H1 (cell line): Measurements from ENCODE around the gene TMEM115. TPM values are rescaled to one million over a fixed set of nuclear protein-coding genes. Genes with fewer than 3 reads are reported as not detected.
A peak's percentile ranks its signal among the peaks of the same experiment; 100 is the strongest.

Source experiments
- CTCF ChIA-PET: fragments of 300-600 bp; sonication (Branson Sonifier 250); formaldehyde crosslinking; loops from one replicate; lab custom pipeline; 2021; ENCODE audit not compliant: partially characterized antibody; lab: Charles Lee
- POLR2A ChIA-PET: fragments of 300-600 bp; sonication (Branson Sonifier 250); formaldehyde crosslinking; loops from one replicate; lab custom pipeline; 2021; ENCODE audit warnings: inconsistent platforms; ENCODE audit not compliant: partially characterized antibody; lab: Charles Lee
- DNase-seq, 2 experiments: peaks; one replicate each; pipeline versions ENCODE4 v3.0.0 to v3.0.0-alpha.2; 2010 to 2022; ENCODE audit warnings: low spot score in 2 of 2, low read depth in 1 of 2, mixed read lengths in 1 of 2
- FAIRE-seq: peaks from 2 replicates; lab custom pipeline; 2011; peaks lifted over from hg19 to GRCh38; lab: Jason Lieb, UNC
- H2AFZ ChIP-seq: 2 replicates; pipeline ENCODE4 v1.8.1; 2012; ENCODE audit warnings: low read length, inconsistent platforms
- H2AK5ac ChIP-seq: 2 replicates; pipeline ENCODE4 v1.6.1; 2013; ENCODE audit warnings: low read depth, low read length
- H2BK120ac ChIP-seq: replicated peaks from 2 replicates; pipeline ENCODE3; 2013; ENCODE audit warnings: low read depth, low read length, inconsistent platforms
- H2BK12ac ChIP-seq: 2 replicates; pipeline ENCODE4 v1.6.1; 2013; ENCODE audit warnings: low read depth, low read length
- H2BK15ac ChIP-seq: 2 replicates; pipeline ENCODE4 v1.6.1; 2013; ENCODE audit warnings: low read length
- H2BK20ac ChIP-seq: 2 replicates; pipeline ENCODE4 v1.6.1; 2013; ENCODE audit warnings: low read length
- H2BK5ac ChIP-seq: 2 replicates; pipeline ENCODE4 v1.6.1; 2013; ENCODE audit warnings: low read depth, low read length
- H3K14ac ChIP-seq: 2 replicates; pipeline ENCODE4 v1.6.1; 2013; ENCODE audit warnings: inconsistent platforms; ENCODE audit not compliant: insufficient read length
- H3K18ac ChIP-seq: 2 replicates; pipeline ENCODE4 v1.6.1; 2013; ENCODE audit warnings: low read length; ENCODE audit errors: extremely low read depth
- H3K23ac ChIP-seq: 2 replicates; pipeline ENCODE4 v1.6.1; 2013; ENCODE audit warnings: inconsistent platforms; ENCODE audit not compliant: insufficient read length
- H3K23me2 ChIP-seq: 2 replicates; pipeline ENCODE4 v1.6.1; 2013; ENCODE audit warnings: low read depth, low read length
- H3K27ac ChIP-seq: 2 replicates; pipeline ENCODE4 v1.6.1; 2011; ENCODE audit warnings: low read depth, low read length, inconsistent platforms
- H3K27me3 ChIP-seq, 4 experiments: replicated peaks in 1 of 4; 1 replicate in 1 of 4; 2 replicates in 3 of 4; pipeline versions ENCODE4 v1.6.1 to v1.8.1; 2011 to 2013; ENCODE audit warnings: low read length in 3 of 4, mild to moderate bottlenecking in 3 of 4, inconsistent platforms in 2 of 4, mixed read lengths in 2 of 4, moderate library complexity in 1 of 4; ENCODE audit not compliant: control insufficient read depth in 3 of 4, insufficient read depth in 3 of 4; ENCODE audit errors: extremely low read depth in 1 of 4
- H3K36me3 ChIP-seq, 4 experiments: 2 replicates each; pipeline versions ENCODE4 v1.6.1 to v1.8.1; 2011 to 2013; ENCODE audit warnings: mild to moderate bottlenecking in 4 of 4, low read length in 3 of 4, moderate library complexity in 2 of 4, control low read depth in 1 of 4, inconsistent platforms in 1 of 4; ENCODE audit not compliant: insufficient read depth in 4 of 4, control insufficient read depth in 2 of 4
- H3K4ac ChIP-seq: replicated peaks from 2 replicates; pipeline ENCODE3; 2013; ENCODE audit warnings: low read length, low read depth, mixed read lengths, inconsistent platforms; ENCODE audit not compliant: insufficient read length
- H3K4me1 ChIP-seq, 4 experiments: replicated peaks in 1 of 4; 1 replicate in 1 of 4; 2 replicates in 3 of 4; pipeline versions ENCODE4 v1.6.1 to v1.8.1; 2011 to 2013; ENCODE audit warnings: low read length in 3 of 4, inconsistent platforms in 2 of 4, mixed read lengths in 1 of 4; ENCODE audit not compliant: insufficient read depth in 4 of 4, control insufficient read depth in 3 of 4
- H3K4me2 ChIP-seq, 2 experiments: 2 replicates each; pipeline versions ENCODE4 v1.6.1 to v1.8.1; 2011 to 2013; ENCODE audit warnings: low read depth in 2 of 2, low read length in 2 of 2, control low read depth in 1 of 2, inconsistent platforms in 1 of 2, mild to moderate bottlenecking in 1 of 2; ENCODE audit not compliant: insufficient read depth in 1 of 2
- H3K4me3 ChIP-seq, 4 experiments: fragments of 200-600, 300-600 bp in 1 of 4; sonication (generic), shearing (Covaris generic), sonication (Bioruptor Twin) in 1 of 4; 2 replicates each; pipeline versions ENCODE4 v1.5.1 to v1.8.1; 2011 to 2016; ENCODE audit warnings: low read length in 4 of 4, low read depth in 3 of 4, control low read depth in 2 of 4, inconsistent platforms in 2 of 4, mild to moderate bottlenecking in 2 of 4, mixed read lengths in 1 of 4, moderate library complexity in 1 of 4; ENCODE audit not compliant: insufficient read depth in 2 of 4; ENCODE audit errors: extremely low read depth in 1 of 4
- H3K56ac ChIP-seq: replicated peaks from 2 replicates; pipeline ENCODE3; 2013; ENCODE audit warnings: low read depth, mild to moderate bottlenecking, mixed read lengths, low read length, inconsistent platforms; ENCODE audit not compliant: insufficient read length
- H3K79me1 ChIP-seq: 2 replicates; pipeline ENCODE4 v1.6.1; 2013; ENCODE audit warnings: low read depth, low read length, control low read depth
- H3K79me2 ChIP-seq, 2 experiments: 2 replicates each; pipeline versions ENCODE4 v1.6.1 to v1.8.1; 2012 to 2013; ENCODE audit warnings: low read length in 2 of 2, mild to moderate bottlenecking in 2 of 2, inconsistent platforms in 1 of 2; ENCODE audit not compliant: insufficient read depth in 2 of 2, control insufficient read depth in 1 of 2
- H3K9ac ChIP-seq, 4 experiments: replicated peaks in 1 of 4; 1 replicate in 1 of 4; 2 replicates in 3 of 4; pipeline versions ENCODE4 v1.6.1 to v1.8.1; 2011 to 2013; ENCODE audit warnings: low read depth in 3 of 4, low read length in 3 of 4, control low read depth in 2 of 4, mild to moderate bottlenecking in 2 of 4, moderate library complexity in 2 of 4, inconsistent platforms in 1 of 4; ENCODE audit errors: extremely low read depth in 1 of 4
- H3K9me3 ChIP-seq, 2 experiments: 2 replicates each; pipeline versions ENCODE4 v1.6.1 to v1.8.1; 2012 to 2013; ENCODE audit warnings: mild to moderate bottlenecking in 2 of 2, moderate library complexity in 2 of 2, control low read depth in 1 of 2, inconsistent platforms in 1 of 2, low read depth in 1 of 2, low read length in 1 of 2, mixed read lengths in 1 of 2; ENCODE audit not compliant: insufficient read depth in 2 of 2
- H4K20me1 ChIP-seq, 2 experiments: replicated peaks in 1 of 2; 2 replicates each; pipeline versions ENCODE3 to v1.8.1; 2011 to 2013; ENCODE audit warnings: inconsistent platforms in 2 of 2, low read length in 2 of 2, mild to moderate bottlenecking in 1 of 2; ENCODE audit not compliant: insufficient read depth in 2 of 2, control insufficient read depth in 1 of 2
- H4K5ac ChIP-seq: 2 replicates; pipeline ENCODE4 v1.6.1; 2013; ENCODE audit warnings: low read length, low read depth, mixed read lengths, inconsistent platforms; ENCODE audit not compliant: insufficient read length
- H4K8ac ChIP-seq: 2 replicates; pipeline ENCODE4 v1.8.0; 2013; ENCODE audit warnings: mild to moderate bottlenecking, moderate library complexity, low read length, inconsistent platforms; ENCODE audit not compliant: insufficient read depth; ENCODE audit errors: extremely low read depth
- H4K91ac ChIP-seq: replicated peaks from 2 replicates; pipeline ENCODE3; 2013; ENCODE audit warnings: low read length, mixed read lengths, inconsistent platforms; ENCODE audit not compliant: insufficient read length
- BRCA1 ChIP-seq: IDR thresholded peaks from 2 replicates; pipeline ENCODE4 v1.6.1; 2012; ENCODE audit warnings: low read depth, low read length, improper control_type of control experiment
- CHD1 ChIP-seq: IDR thresholded peaks from 2 replicates; pipeline ENCODE4 v1.6.1; 2012; ENCODE audit warnings: low read depth, low read length, improper control_type of control experiment
- GABPA ChIP-seq: IDR thresholded peaks from 2 replicates; pipeline ENCODE4 v1.6.1; 2011; ENCODE audit warnings: mild to moderate bottlenecking, low read length, moderate library complexity, borderline replicate concordance; ENCODE audit not compliant: insufficient read depth
- HDAC2 ChIP-seq, 2 experiments: fragments of 300-600 bp in 1 of 2; sonication (generic) in 1 of 2; IDR thresholded peaks; 2 replicates each; pipeline ENCODE4 v1.6.1; 2011 to 2012; ENCODE audit warnings: low read depth in 2 of 2, low read length in 2 of 2, mild to moderate bottlenecking in 2 of 2, moderate library complexity in 2 of 2, borderline replicate concordance in 1 of 2, inconsistent platforms in 1 of 2
- RBBP5 ChIP-seq: IDR thresholded peaks from 2 replicates; pipeline ENCODE4 v1.7.1; 2012; ENCODE audit warnings: low read depth, mild to moderate bottlenecking, inconsistent platforms, low read length, moderate library complexity, borderline replicate concordance
- TEAD4 ChIP-seq: IDR thresholded peaks from 2 replicates; pipeline ENCODE4 v1.6.1; 2012; ENCODE audit warnings: low read depth, low read length, inconsistent platforms, mixed read lengths
- WGBS, 2 experiments: shearing (Covaris generic) in 1 of 2; methylation state at CpG; one replicate each; pipeline versions ENCODE4 v1.1.6 to v1.1.7; 2013 to 2015; ENCODE audit warnings: low lambda C conversion rate in 2 of 2, mixed read lengths in 2 of 2, inconsistent platforms in 1 of 2, low coverage in 1 of 2, missing lambda C conversion rate in 1 of 2; ENCODE audit not compliant: insufficient replicate concordance in 2 of 2, insufficient coverage in 1 of 2, insufficient read length in 1 of 2; ENCODE audit errors: extremely low coverage in 1 of 2, missing lambda C conversion rate in 1 of 2; 5-methylcytosine and 5-hydroxymethylcytosine counted together
- polyA plus RNA-seq, 7 experiments: library from polyadenylated mRNA; depleted of rRNA in 3 of 7; stranded (reverse) in 5 of 7; unstranded in 2 of 7; fragments of >200 nt in 5 of 7; fragments of 200-250 nt in 2 of 7; gene quantifications; 1 replicate in 5 of 7; 2 replicates in 1 of 7; 4 replicates in 1 of 7; pipeline versions ENCODE4 v1.2.1 to v1.2.3, GENCODE V29; 2011 to 2013; ENCODE audit warnings: missing spikeins in 2 of 7, mixed read lengths in 2 of 7
- total RNA-seq: library from RNA; stranded (reverse); fragmentation: NEBNext Ultra II Directional; extraction: Animal tissue kit (Norgen Biotek cat#: 25700); gene quantifications from 2 replicates; pipeline ENCODE4 v1.2.1, GENCODE V29; 2021

The TMEM115 gene
- total and polyA plus RNA-seq, 2 of the 8 experiments (the other 6 are each of a cell fraction or from before 2014, with no cell fraction given): 25.4 to 32.4 TPM

- Histone ChIP-seq H2BK12ac (no peak overlapping the region), H3K79me2 (peaks cover 0 to under 1% of the 10 kb centered on the region in 2 experiments; a peak in 1 of 4 replicates), H4K8ac (0 out of 2 replicates have a peak overlapping the region, but pooled peaks have one; percentile 4), H3K4me1 (peaks cover 0 to 10% (median 7%) of the 10 kb centered on the region in 4 experiments; a peak in 5 of 7 replicates), H4K20me1 (peaks cover 5 to 7% of the 10 kb centered on the region in 2 experiments), H2AFZ (no peak overlapping the region), H4K91ac (no peak overlapping the region), H3K18ac (no peak overlapping the region), H3K23me2 (peaks cover 10% of the 10 kb centered on the region), H3K23ac (no peak overlapping the region), H2BK5ac (no peak overlapping the region), H3K9ac (no peak overlapping the region), H3K27me3 (peaks cover 0 to 4% (median 4%) of the 10 kb centered on the region in 4 experiments; a peak in 4 of 7 replicates), H2BK20ac (no peak overlapping the region), H4K5ac (no peak overlapping the region), H3K14ac (no peak overlapping the region), H2AK5ac (no peak overlapping the region), H3K79me1 (peaks cover 3% of the 10 kb centered on the region; the same call in 1 of the 2 replicates), H3K4me3 (peak overlapping the region; percentile 79 to 87 (median 82)), H3K36me3 (peaks cover 4 to 7% (median 6%) of the 10 kb centered on the region in 4 experiments; a peak in 5 of 8 replicates), H2BK120ac (no peak overlapping the region), H3K27ac (no peak overlapping the region), H3K9me3 (no peaks in the 10 kb centered on the region), H3K4me2 (peak overlapping the region; percentile 64 to 90), H2BK15ac (no peak overlapping the region), H3K4ac (no peak overlapping the region), H3K56ac (no peak overlapping the region)
- FAIRE-seq: no peak
- POLR2A ChIA-PET: interaction anchor here (0.7 to 5.3 kb wide), 5 partner anchors 13 to 218 kb away, joined by 3 to 22 read pairs (median 5); partner anchors contain the start of gene HEMK1
- 84% methylated on average over 11 of the region's 11 CpGs; no CpG with 5 or more reads in 1 of the 2 experiments for WGBS, 2 experiments
- CTCF ChIA-PET: interaction anchor here (1.3 to 13.4 kb wide), 7 partner anchors 10 to 192 kb away, joined by 3 to 136 read pairs (median 30); partner anchors contain the start of gene TMEM115
- no peak for DNase-seq
- TF ChIP-seq HDAC2 (IDR thresholded peaks at IDR 0.05; ENCODE audit: borderline replicate concordance in 1 of 2, low read depth in 2 of 2, low read length in 2 of 2): no peak
- no peak for TF ChIP-seq BRCA1
- TF ChIP-seq CHD1: no peak
- TF ChIP-seq RBBP5: no peak
- TF ChIP-seq TEAD4: no peak
- TF ChIP-seq GABPA: no peak
Observed at GRCh38 chr3:50351323-50351697, 8.0 kb downstream of the TMEM115 start.
